IPS DF 6.9 (cell line): ENCODE data around the gene APBB3.
"Not testable (repeated sequence)": the region's sequence is repeated elsewhere in the genome, so short reads cannot be mapped to it uniquely, and the experiment has no call there.

Experiments
- DNase-seq: peaks from one replicate; pipeline ENCODE4 v3.0.0-alpha.2; 2013; ENCODE audit warnings: low read depth, low spot score
- H3K27ac ChIP-seq: one replicate; pipeline ENCODE4 v1.5.1; 2013; ENCODE audit warnings: low read length, control low read depth
- H3K27me3 ChIP-seq: 2 replicates; pipeline ENCODE4 v1.6.1; 2013; ENCODE audit warnings: mild to moderate bottlenecking, low read length; ENCODE audit not compliant: control insufficient read depth, insufficient read depth
- H3K36me3 ChIP-seq: 2 replicates; pipeline ENCODE4 v1.6.1; 2013; ENCODE audit warnings: low read length; ENCODE audit not compliant: control insufficient read depth, insufficient read depth
- H3K4me1 ChIP-seq: 2 replicates; pipeline ENCODE4 v1.6.1; 2013; ENCODE audit warnings: low read length; ENCODE audit not compliant: control insufficient read depth, insufficient read depth
- H3K4me3 ChIP-seq: 2 replicates; pipeline ENCODE4 v1.5.1; 2013; ENCODE audit warnings: mild to moderate bottlenecking, low read length
- H3K9me3 ChIP-seq: 2 replicates; pipeline ENCODE4 v1.6.1; 2013; ENCODE audit warnings: low read length, inconsistent platforms; ENCODE audit not compliant: control insufficient read depth, insufficient read depth
- WGBS: extraction: QIAGEN DNeasy Blood & Tissue Kit; methylation state at CpG from one replicate; pipeline ENCODE4 v1.1.7; 2013; ENCODE audit warnings: mixed read lengths, missing lambda C conversion rate; ENCODE audit not compliant: insufficient read length, insufficient coverage; 5-methylcytosine and 5-hydroxymethylcytosine counted together

APBB3 gene

GRCh38 chr5:140564196-140565023 is at the start of gene APBB3, which contains the start of gene SLC35A4:
Gene APBB3, minus strand, starts transcription at chr5:140564598. Its CDS starts 353 bp downstream, at chr5:140564245.
Gene SLC35A4, plus strand, starts transcription at chr5:140564828. Its CDS starts 2,342 bp downstream, at chr5:140567170.
- H3K36me3 ChIP-seq = peaks cover 15% of the 10 kb centered on the region
- WGBS = no CpG with 5 or more reads among the region's 74 CpGs
- no peaks in the 10 kb centered on the region for H3K9me3 ChIP-seq
- no peaks in the 10 kb centered on the region for H3K27me3 ChIP-seq
- peaks cover 2% of the 10 kb centered on the region; the same call in 1 of the 2 replicates for H3K4me1 ChIP-seq
- DNase-seq = peak; percentile 92
- no peak within 1 kb of the TSS for H3K27ac ChIP-seq
- H3K4me3 ChIP-seq = peak within 1 kb of the TSS; percentile 66; the same call in 1 of the 2 replicates

GRCh38 chr5:140611020-140611521 is 46.7 kb upstream of the APBB3 start:
- WGBS = no CpG with 5 or more reads among the region's 2 CpGs
- Histone ChIP-seq H3K4me3 (no peak overlapping the region), H3K27ac (no peak overlapping the region), H3K27me3 (no peaks in the 10 kb centered on the region), H3K4me1 (no peaks in the 10 kb centered on the region), H3K36me3 (no peaks in the 10 kb centered on the region), H3K9me3 (peaks cover 2% of the 10 kb centered on the region; the same call in 1 of the 2 replicates)
- no peak for DNase-seq

- H3K9me3 ChIP-seq = peaks cover 2% of the 10 kb centered on the region; the same call in 1 of the 2 replicates
- H3K4me1 ChIP-seq = no peaks in the 10 kb centered on the region
- H3K36me3 ChIP-seq = no peaks in the 10 kb centered on the region
- WGBS = no CpG with 5 or more reads among the region's 4 CpGs
- DNase-seq = no peak
- no peak overlapping the region for H3K27ac ChIP-seq
- no peaks in the 10 kb centered on the region for H3K27me3 ChIP-seq
- no peak overlapping the region for H3K4me3 ChIP-seq
Observed at GRCh38 chr5:140609126-140609525, 44.7 kb upstream of the APBB3 start.

- peaks cover 2% of the 10 kb centered on the region; the same call in 1 of the 2 replicates for H3K9me3 ChIP-seq
- H3K4me1 ChIP-seq = no peaks in the 10 kb centered on the region
- H3K27me3 ChIP-seq = no peaks in the 10 kb centered on the region
- H3K4me3 ChIP-seq = no peak overlapping the region
- H3K27ac ChIP-seq = no peak overlapping the region
- DNase-seq = no peak
- H3K36me3 ChIP-seq = no peaks in the 10 kb centered on the region
Observed at GRCh38 chr5:140608722-140609121, 44.3 kb upstream of the APBB3 start.

- H3K9me3 ChIP-seq = peaks cover 2% of the 10 kb centered on the region; the same call in 1 of the 2 replicates
- no peak overlapping the region for H3K27ac ChIP-seq
- no peak for DNase-seq
- no peaks in the 10 kb centered on the region for H3K36me3 ChIP-seq
- no CpG with 5 or more reads among the region's 2 CpGs for WGBS
- H3K4me3 ChIP-seq = no peak overlapping the region
- H3K27me3 ChIP-seq = no peaks in the 10 kb centered on the region
- no peaks in the 10 kb centered on the region for H3K4me1 ChIP-seq
Observed at GRCh38 chr5:140607031-140607430, 42.6 kb upstream of the APBB3 start.

GRCh38 chr5:140605879-140606278 is 41.5 kb upstream of the APBB3 start:
- H3K27ac ChIP-seq = no peak overlapping the region
- no peak for DNase-seq
- no peaks in the 10 kb centered on the region for H3K36me3 ChIP-seq
- no peaks in the 10 kb centered on the region for H3K4me1 ChIP-seq
- WGBS = no CpG with 5 or more reads among the region's 3 CpGs
- no peaks in the 10 kb centered on the region for H3K27me3 ChIP-seq
- no peaks in the 10 kb centered on the region for H3K9me3 ChIP-seq
- H3K4me3 ChIP-seq = no peak overlapping the region

GRCh38 chr5:140603734-140604133 is 39.3 kb upstream of the APBB3 start:
- Histone ChIP-seq H3K4me3 (no peak overlapping the region), H3K27ac (no peak overlapping the region), H3K4me1 (no peaks in the 10 kb centered on the region), H3K9me3 (no peaks in the 10 kb centered on the region), H3K27me3 (no peaks in the 10 kb centered on the region), H3K36me3 (no peaks in the 10 kb centered on the region)
- WGBS = no CpG with 5 or more reads among the region's 2 CpGs
- DNase-seq = no peak

- H3K36me3 ChIP-seq, H3K27me3 ChIP-seq, H3K4me3 ChIP-seq, H3K27ac ChIP-seq, H3K4me1 ChIP-seq, H3K9me3 ChIP-seq, DNase-seq: not testable (repeated sequence)
- WGBS = no CpG with 5 or more reads among the region's 4 CpGs
Observed at GRCh38 chr5:140603446-140603698, 39.0 kb upstream of the APBB3 start.

GRCh38 chr5:140602147-140602546 is 37.7 kb upstream of the APBB3 start:
- DNase-seq = no peak
- WGBS = 100% methylated on average over 1 of the region's 4 CpGs

GRCh38 chr5:140600096-140600495 is 35.7 kb upstream of the APBB3 start:
- no peaks in the 10 kb centered on the region for H3K9me3 ChIP-seq
- DNase-seq = no peak
- H3K36me3 ChIP-seq = no peaks in the 10 kb centered on the region
- H3K4me1 ChIP-seq = no peaks in the 10 kb centered on the region
- H3K27me3 ChIP-seq = no peaks in the 10 kb centered on the region
- no peak overlapping the region for H3K27ac ChIP-seq
- H3K4me3 ChIP-seq = no peak overlapping the region

More at GRCh38 chr5:140602147-140602546, 37.7 kb upstream of the APBB3 start:
- H3K27ac ChIP-seq = no peak overlapping the region
- H3K27me3 ChIP-seq = no peaks in the 10 kb centered on the region
- H3K36me3 ChIP-seq = no peaks in the 10 kb centered on the region
- H3K9me3 ChIP-seq = no peaks in the 10 kb centered on the region
- no peaks in the 10 kb centered on the region for H3K4me1 ChIP-seq
- H3K4me3 ChIP-seq = no peak overlapping the region

GRCh38 chr5:140598836-140599235 is 34.4 kb upstream of the APBB3 start:
- no peaks in the 10 kb centered on the region for H3K27me3 ChIP-seq
- H3K4me3 ChIP-seq = no peak overlapping the region
- no peaks in the 10 kb centered on the region for H3K9me3 ChIP-seq
- no peaks in the 10 kb centered on the region for H3K4me1 ChIP-seq
- no peak for DNase-seq
- no peak overlapping the region for H3K27ac ChIP-seq
- no CpG with 5 or more reads among the region's 2 CpGs for WGBS
- no peaks in the 10 kb centered on the region for H3K36me3 ChIP-seq
